SH-SY5Y (cell line): Measurements from ENCODE around the gene NEDD4L.

Source experiments
- GATA2 ChIP-seq: IDR thresholded peaks from 2 replicates; pipeline ENCODE4 v1.6.1; 2011; ENCODE audit warnings: mild to moderate bottlenecking, low read depth, low read length
- GATA3 ChIP-seq: IDR thresholded peaks from 2 replicates; pipeline ENCODE4 v1.6.1; 2011; ENCODE audit warnings: low read depth, mild to moderate bottlenecking, low read length, moderate library complexity

DNA sequence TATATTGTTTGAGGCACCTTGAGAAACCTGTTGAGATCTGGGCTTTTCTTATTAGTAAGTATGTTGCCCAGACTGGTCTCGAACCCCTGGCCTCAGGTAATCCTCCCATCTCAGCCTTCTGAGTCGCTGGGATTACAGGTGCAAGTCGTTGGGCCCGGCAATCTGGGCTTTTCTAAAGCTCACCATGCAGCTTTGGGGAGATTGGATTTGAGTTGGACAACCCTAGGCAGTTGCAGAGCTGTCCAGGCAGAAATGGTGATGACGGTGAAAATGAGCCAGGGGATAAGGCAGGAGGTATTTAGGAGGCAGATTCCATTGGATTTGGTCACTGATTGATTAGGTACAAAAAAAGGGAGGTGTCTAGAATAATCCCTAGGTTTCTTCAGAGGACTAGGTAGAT lies 16.2 kb downstream of the NEDD4L start:
- TF ChIP-seq GATA2 (no peak), GATA3 (no peak)
